WTC11 (cell line): ENCODE data around the gene DOHH. TPM values are rescaled to one million over a fixed set of nuclear protein-coding genes. Genes with fewer than 3 reads are reported as not detected.

Source experiments
- ATAC-seq: fragments of 200-7000 bp; cut with Tn5 transposase; 2 replicates; pipeline ENCODE4 v1.10.0; 2021; ENCODE audit warnings: mild to moderate bottlenecking, moderate library complexity
- CTCF ChIA-PET: fragments of 300-600 bp; sonication (Branson Sonifier 250); formaldehyde crosslinking; loops from one replicate; lab custom pipeline; 2021; ENCODE audit warnings: antibody characterized with exemption; lab: Charles Lee
- POLR2A ChIA-PET: fragments of 350-600 bp; sonication (Branson Sonifier 250); formaldehyde crosslinking; loops from one replicate; lab custom pipeline; 2021; ENCODE audit warnings: antibody characterized with exemption; lab: Charles Lee
- DNase-seq: peaks from one replicate; pipeline ENCODE4 v3.0.0; 2021; ENCODE audit warnings: low spot score
- H3K27ac Mint-ChIP-seq: 2 replicates; pipeline ENCODE4 v1.8.0; 2021; ENCODE audit warnings: mixed read lengths
- H3K27me3 Mint-ChIP-seq: 2 replicates; pipeline ENCODE4 v1.8.0; 2021; ENCODE audit warnings: low read depth, mild to moderate bottlenecking, moderate library complexity, mixed read lengths
- H3K36me3 Mint-ChIP-seq: 2 replicates; pipeline ENCODE4 v1.8.0; 2021; ENCODE audit warnings: mixed read lengths
- H3K4me1 Mint-ChIP-seq: 2 replicates; pipeline ENCODE4 v1.8.0; 2022; ENCODE audit warnings: mixed read lengths
- H3K4me3 Mint-ChIP-seq: 2 replicates; pipeline ENCODE4 v1.8.0; 2021; ENCODE audit warnings: mild to moderate bottlenecking, moderate library complexity, mixed read lengths
- H3K9me3 Mint-ChIP-seq: 2 replicates; pipeline ENCODE4 v1.8.0; 2021; ENCODE audit warnings: mixed read lengths
- ATF1 ChIP-seq: sonication (generic); formaldehyde crosslinking; IDR thresholded peaks from 2 replicates; pipeline ENCODE4 v1.8.1; 2023; ENCODE audit warnings: mild to moderate bottlenecking, moderate library complexity, missing genetic modification reagents
- CREB1 ChIP-seq: sonication (generic); formaldehyde crosslinking; IDR thresholded peaks from 2 replicates; pipeline ENCODE4 v1.8.0; 2023; ENCODE audit warnings: mild to moderate bottlenecking, missing genetic modification reagents
- ERG ChIP-seq: fragments of 250-450 bp; sonication (Bioruptor Pico); IDR thresholded peaks from 2 replicates; pipeline ENCODE4 v1.8.0; 2021; ENCODE audit warnings: mild to moderate bottlenecking
- ETV6 ChIP-seq: sonication (generic); formaldehyde crosslinking; IDR thresholded peaks from 2 replicates; pipeline ENCODE4 v1.8.1; 2022; ENCODE audit warnings: mild to moderate bottlenecking, missing genetic modification reagents
- FOXJ3 ChIP-seq: sonication (generic); formaldehyde crosslinking; IDR thresholded peaks from 2 replicates; pipeline ENCODE4 v1.9.0; 2021; ENCODE audit warnings: missing genetic modification reagents, mild to moderate bottlenecking, borderline replicate concordance
- FOXP4 ChIP-seq: sonication (generic); formaldehyde crosslinking; IDR thresholded peaks from 2 replicates; pipeline ENCODE4 v1.8.0; 2022; ENCODE audit warnings: mild to moderate bottlenecking, missing genetic modification reagents
- IRF2 ChIP-seq: sonication (generic); formaldehyde crosslinking; IDR thresholded peaks from 2 replicates; pipeline ENCODE4 v1.8.0; 2022; ENCODE audit warnings: low read depth, missing genetic modification reagents, borderline replicate concordance
- MYBL2 ChIP-seq: sonication (generic); formaldehyde crosslinking; IDR thresholded peaks from 2 replicates; pipeline ENCODE4 v1.8.1; 2023; ENCODE audit warnings: mild to moderate bottlenecking, moderate library complexity, missing genetic modification reagents
- NR3C1 ChIP-seq: sonication (generic); formaldehyde crosslinking; conservative IDR thresholded peaks from 2 replicates; pipeline ENCODE4 v1.8.1; 2023; ENCODE audit warnings: low read depth, mild to moderate bottlenecking, missing genetic modification reagents
- PRDM15 ChIP-seq: sonication (generic); formaldehyde crosslinking; IDR thresholded peaks from 2 replicates; pipeline ENCODE4 v1.8.0; 2022; ENCODE audit warnings: missing genetic modification reagents
- SMAD4 ChIP-seq: sonication (generic); formaldehyde crosslinking; IDR thresholded peaks from 2 replicates; pipeline ENCODE4 v1.8.0; 2022; ENCODE audit warnings: mild to moderate bottlenecking, missing genetic modification reagents
- TEAD1 ChIP-seq: sonication (generic); formaldehyde crosslinking; IDR thresholded peaks from 2 replicates; pipeline ENCODE4 v1.8.0; 2022; ENCODE audit warnings: mild to moderate bottlenecking, missing genetic modification reagents
- TEAD4 ChIP-seq: sonication (generic); formaldehyde crosslinking; IDR thresholded peaks from 2 replicates; pipeline ENCODE4 v1.8.0; 2022; ENCODE audit warnings: mild to moderate bottlenecking, missing genetic modification reagents
- TP53 ChIP-seq: sonication (generic); formaldehyde crosslinking; IDR thresholded peaks from 2 replicates; pipeline ENCODE4 v1.8.1; 2023; ENCODE audit warnings: mild to moderate bottlenecking, missing genetic modification reagents
- ZBTB21 ChIP-seq: sonication (generic); formaldehyde crosslinking; IDR thresholded peaks from 2 replicates; pipeline ENCODE4 v1.8.1; 2023; ENCODE audit warnings: mild to moderate bottlenecking, missing genetic modification reagents, borderline replicate concordance
- ZNF121 ChIP-seq: sonication (generic); formaldehyde crosslinking; IDR thresholded peaks from 2 replicates; pipeline ENCODE4 v1.8.0; 2023; ENCODE audit warnings: missing genetic modification reagents
- ZNF263 ChIP-seq: sonication (generic); formaldehyde crosslinking; IDR thresholded peaks from 2 replicates; pipeline ENCODE4 v1.8.1; 2022; ENCODE audit warnings: low read depth, mild to moderate bottlenecking, moderate library complexity, missing genetic modification reagents
- ZNF416 ChIP-seq: fragments of 250-450 bp; sonication (Bioruptor Pico); IDR thresholded peaks from 2 replicates; pipeline ENCODE4 v1.9.0; 2021; ENCODE audit warnings: mild to moderate bottlenecking, inconsistent platforms
- ZNF423 ChIP-seq: fragments of 250-450 bp; sonication (Bioruptor Pico); IDR thresholded peaks from 2 replicates; pipeline ENCODE4 v2.1.2; 2022; ENCODE audit warnings: mild to moderate bottlenecking, moderate library complexity
- ZNF671 ChIP-seq: fragments of 250-450 bp; sonication (Bioruptor Pico); IDR thresholded peaks from 2 replicates; pipeline ENCODE4 v1.8.0; 2021; ENCODE audit warnings: mild to moderate bottlenecking
- total RNA-seq: library from RNA; stranded (reverse); gene quantifications from 3 replicates; pipeline ENCODE4 v1.2.3, GENCODE V29; 2021
- TF ChIP-seq, protein P1 (sequence below): sonication (generic); formaldehyde crosslinking; IDR thresholded peaks from 2 replicates; pipeline ENCODE4 v1.8.1; 2023; ENCODE audit warnings: mild to moderate bottlenecking, missing genetic modification reagents

DOHH gene
- total RNA-seq, 1 experiment from 2014 or later: 22.2 TPM

- peaks cover 10% of the 10 kb centered on the region for H3K4me1 Mint-ChIP-seq
- ChIA-PET POLR2A (no interaction called here), CTCF (no interaction called here)
- no peaks in the 10 kb centered on the region for H3K36me3 Mint-ChIP-seq
- TF ChIP-seq ETV6 (CRISPR knock-in tag) (no peak), SMAD4 (CRISPR knock-in tag) (no peak), FOXJ3 (no peak), ZNF423 (CRISPR knock-in tag) (no peak), ERG (CRISPR knock-in tag) (no peak), CREB1 (CRISPR knock-in tag) (no peak), ZNF416 (CRISPR knock-in tag) (no peak), ZNF671 (no peak), IRF2 (no peak), ATF1 (no peak), FOXP4 (no peak), PRDM15 (no peak), TP53 (CRISPR knock-in tag) (no peak)
- no peak overlapping the region for H3K4me3 Mint-ChIP-seq
- DNase-seq (no peak), ATAC-seq (no peak)
- peaks cover 10% of the 10 kb centered on the region for H3K27me3 Mint-ChIP-seq
- no peaks in the 10 kb centered on the region for H3K9me3 Mint-ChIP-seq
- no peak overlapping the region for H3K27ac Mint-ChIP-seq
Observed at GRCh38 chr19:3454656-3455392, 45.6 kb downstream of the DOHH start.

DNA sequence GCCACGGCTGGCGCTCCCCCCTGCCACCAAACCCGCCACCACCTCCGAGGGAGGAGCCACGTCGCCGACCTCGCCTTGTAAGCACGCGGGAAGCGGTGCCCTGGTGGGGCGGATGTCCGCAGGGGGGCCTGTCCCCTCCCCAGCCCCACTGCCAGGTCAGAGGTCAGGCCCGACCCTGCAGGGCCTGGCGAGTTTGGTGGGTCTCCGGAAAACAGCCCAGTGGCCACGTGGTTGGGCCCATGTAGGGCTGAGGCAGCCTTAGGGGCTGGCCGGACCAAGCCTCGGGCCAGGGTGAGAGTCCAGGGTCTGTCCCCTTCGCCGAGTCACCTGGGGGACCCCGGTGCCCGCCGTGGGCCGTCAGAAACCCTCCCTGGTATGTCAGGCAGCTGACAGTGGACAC lies 46.6 kb downstream of the DOHH start:
- DNase-seq (no peak), ATAC-seq (no peak)
- POLR2A ChIA-PET: no interaction called here
- no peaks in the 10 kb centered on the region for H3K9me3 Mint-ChIP-seq
- peaks cover 4% of the 10 kb centered on the region; the same call in 1 of the 2 replicates for H3K27me3 Mint-ChIP-seq
- H3K4me1 Mint-ChIP-seq: peaks cover 3% of the 10 kb centered on the region
- H3K36me3 Mint-ChIP-seq: no peaks in the 10 kb centered on the region
- H3K27ac Mint-ChIP-seq: no peak overlapping the region
- H3K4me3 Mint-ChIP-seq: no peak overlapping the region
- CTCF ChIA-PET: no interaction called here
- TF ChIP-seq TEAD4 (no peak), PRDM15 (no peak), ZBTB21 (CRISPR knock-in tag) (no peak), ZNF121 (no peak), TEAD1 (CRISPR knock-in tag) (no peak), CREB1 (CRISPR knock-in tag) (no peak), FOXP4 (no peak), ZNF263 (no peak), MYBL2 (CRISPR knock-in tag) (no peak), NR3C1 (CRISPR knock-in tag) (no peak)
- TF ChIP-seq, protein P1, sequence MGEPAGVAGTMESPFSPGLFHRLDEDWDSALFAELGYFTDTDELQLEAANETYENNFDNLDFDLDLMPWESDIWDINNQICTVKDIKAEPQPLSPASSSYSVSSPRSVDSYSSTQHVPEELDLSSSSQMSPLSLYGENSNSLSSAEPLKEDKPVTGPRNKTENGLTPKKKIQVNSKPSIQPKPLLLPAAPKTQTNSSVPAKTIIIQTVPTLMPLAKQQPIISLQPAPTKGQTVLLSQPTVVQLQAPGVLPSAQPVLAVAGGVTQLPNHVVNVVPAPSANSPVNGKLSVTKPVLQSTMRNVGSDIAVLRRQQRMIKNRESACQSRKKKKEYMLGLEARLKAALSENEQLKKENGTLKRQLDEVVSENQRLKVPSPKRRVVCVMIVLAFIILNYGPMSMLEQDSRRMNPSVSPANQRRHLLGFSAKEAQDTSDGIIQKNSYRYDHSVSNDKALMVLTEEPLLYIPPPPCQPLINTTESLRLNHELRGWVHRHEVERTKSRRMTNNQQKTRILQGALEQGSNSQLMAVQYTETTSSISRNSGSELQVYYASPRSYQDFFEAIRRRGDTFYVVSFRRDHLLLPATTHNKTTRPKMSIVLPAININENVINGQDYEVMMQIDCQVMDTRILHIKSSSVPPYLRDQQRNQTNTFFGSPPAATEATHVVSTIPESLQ: no peak
